HepG2 (cell line): ENCODE measurements around the gene MFAP3L. TPM values are rescaled to one million over a fixed set of nuclear protein-coding genes. Genes with fewer than 3 reads are reported as not detected.

Source experiments
- CC2D1A ChIP-seq: sonication (generic); formaldehyde crosslinking; IDR thresholded peaks from 2 replicates; pipeline ENCODE4 v1.8.1; 2023; ENCODE audit warnings: mild to moderate bottlenecking, missing genetic modification reagents
- CEBPB ChIP-seq: IDR thresholded peaks from 2 replicates; pipeline ENCODE4 v1.6.1; 2011; ENCODE audit warnings: low read depth, low read length, improper control_type of control experiment, borderline replicate concordance
- FUBP1 ChIP-seq: sonication (generic); formaldehyde crosslinking; IDR thresholded peaks from 2 replicates; pipeline ENCODE4 v1.5.1; 2020; ENCODE audit warnings: missing genetic modification reagents, mild to moderate bottlenecking, borderline replicate concordance
- GZF1 ChIP-seq: sonication (generic); formaldehyde crosslinking; IDR thresholded peaks from 2 replicates; pipeline ENCODE4 v1.5.1; 2020; ENCODE audit warnings: mild to moderate bottlenecking, missing genetic modification reagents
- HNF4A ChIP-seq: sonication (generic); formaldehyde crosslinking; IDR thresholded peaks from 2 replicates; pipeline ENCODE4 v1.4.0; 2020; ENCODE audit warnings: missing genetic modification reagents
- KLF6 ChIP-seq: IDR thresholded peaks from 2 replicates; pipeline ENCODE4 v1.8.0; 2016; ENCODE audit warnings: missing biosample characterization, missing genetic modification reagents
- MATR3 ChIP-seq: sonication (generic); formaldehyde crosslinking; IDR thresholded peaks from 2 replicates; pipeline ENCODE4 v1.4.0; 2020; ENCODE audit warnings: missing genetic modification reagents
- NAIF1 ChIP-seq: sonication (generic); formaldehyde crosslinking; IDR thresholded peaks from 2 replicates; pipeline ENCODE4 v1.5.0; 2020; ENCODE audit warnings: mild to moderate bottlenecking, missing genetic modification reagents, borderline replicate concordance
- NBN ChIP-seq: fragments of 450-650 bp; conservative IDR thresholded peaks from 2 replicates; pipeline ENCODE4 v1.6.1; 2017
- NCOA1 ChIP-seq: sonication (generic); formaldehyde crosslinking; IDR thresholded peaks from 2 replicates; pipeline ENCODE4 v1.9.0; 2021; ENCODE audit warnings: missing genetic modification reagents
- NKX3-1 ChIP-seq: sonication (generic); formaldehyde crosslinking; IDR thresholded peaks from 2 replicates; pipeline ENCODE4 v1.5.0; 2020; ENCODE audit warnings: missing genetic modification reagents
- NR2C2 ChIP-seq: sonication (generic); formaldehyde crosslinking; IDR thresholded peaks from 2 replicates; pipeline ENCODE4 v1.4.0; 2020; ENCODE audit warnings: missing genetic modification reagents, mild to moderate bottlenecking, moderate library complexity, borderline replicate concordance
- RNF2 ChIP-seq: fragments of 450-650 bp; conservative IDR thresholded peaks from 2 replicates; pipeline ENCODE4 v1.6.1; 2016; ENCODE audit warnings: low read depth
- SALL2 ChIP-seq: sonication (generic); formaldehyde crosslinking; IDR thresholded peaks from 2 replicates; pipeline ENCODE4 v1.8.1; 2023; ENCODE audit warnings: mild to moderate bottlenecking, missing genetic modification reagents, inconsistent platforms
- YY1 ChIP-seq: IDR thresholded peaks from 2 replicates; pipeline ENCODE4 v1.6.1; 2011; ENCODE audit warnings: low read length, low read depth, moderate library complexity, mild to moderate bottlenecking; ENCODE audit not compliant: insufficient read depth, insufficient replicate concordance
- ZNF124 ChIP-seq: sonication (generic); formaldehyde crosslinking; IDR thresholded peaks from 2 replicates; pipeline ENCODE4 v1.4.0; 2020; ENCODE audit warnings: missing genetic modification reagents
- ZNF251 ChIP-seq: sonication (generic); formaldehyde crosslinking; IDR thresholded peaks from 2 replicates; pipeline ENCODE4 v1.9.0; 2021; ENCODE audit warnings: mild to moderate bottlenecking, missing genetic modification reagents
- ZNF432 ChIP-seq: sonication (generic); formaldehyde crosslinking; IDR thresholded peaks from 2 replicates; pipeline ENCODE4 v1.5.0; 2020; ENCODE audit warnings: missing genetic modification reagents, mild to moderate bottlenecking, borderline replicate concordance
- ZNF484 ChIP-seq: sonication (generic); formaldehyde crosslinking; IDR thresholded peaks from 2 replicates; pipeline ENCODE4 v1.5.1; 2020; ENCODE audit warnings: mild to moderate bottlenecking, low read depth, missing genetic modification reagents, borderline replicate concordance
- polyA plus RNA-seq, 8 experiments: library from polyadenylated mRNA; depleted of rRNA in 3 of 8; stranded (reverse) in 7 of 8; unstranded in 1 of 8; fragments of >200 nt; fragmentation: Illumina TruSeq in 4 of 8; extraction: Trizol in 4 of 8; gene quantifications; 2 replicates each; pipeline versions ENCODE4 v1.2.1 to v1.2.3, GENCODE V29; 2011 to 2016; ENCODE audit warnings: low read depth in 4 of 8, missing spikeins in 1 of 8, mixed read lengths in 1 of 8; ENCODE audit not compliant: insufficient read depth in 1 of 8
- total RNA-seq, 5 experiments: library from RNA; depleted of rRNA; stranded (reverse); fragments of >200 nt; fragmentation: Illumina TruSeq; extraction: Trizol; gene quantifications; 2 replicates each; pipeline ENCODE4 v1.2.3, GENCODE V29; 2016; ENCODE audit warnings: low read depth in 1 of 5
- TF ChIP-seq, protein P1 (sequence below): sonication (generic); formaldehyde crosslinking; IDR thresholded peaks from 2 replicates; pipeline ENCODE4 v1.4.0; 2020; ENCODE audit warnings: missing genetic modification reagents
- TF ChIP-seq, protein P2 (sequence below): sonication (generic); formaldehyde crosslinking; IDR thresholded peaks from 2 replicates; pipeline ENCODE4 v1.8.1; 2023; ENCODE audit warnings: missing genetic modification reagents, inconsistent platforms, borderline replicate concordance
- TF ChIP-seq, protein P3 (sequence below): sonication (generic); formaldehyde crosslinking; IDR thresholded peaks from 2 replicates; pipeline ENCODE4 v1.5.0; 2020; ENCODE audit warnings: missing genetic modification reagents
- TF ChIP-seq, protein P4 (sequence below): sonication (generic); formaldehyde crosslinking; IDR thresholded peaks from 2 replicates; pipeline ENCODE4 v1.4.0; 2020; ENCODE audit warnings: mild to moderate bottlenecking, missing genetic modification reagents
- TF ChIP-seq, protein P5 (sequence below): sonication (generic); formaldehyde crosslinking; IDR thresholded peaks from 2 replicates; pipeline ENCODE4 v1.9.0; 2021; ENCODE audit warnings: missing genetic modification reagents, borderline replicate concordance

MFAP3L gene
- total and polyA plus RNA-seq, 2 of the 13 experiments (the other 11 are each of a cell fraction or from before 2014, with no cell fraction given) = 1.5 to 3.6 TPM

- TF ChIP-seq NCOA1 (CRISPR knock-in tag) (no peak), NAIF1 (CRISPR knock-in tag) (peak; percentile 55; the same call in 1 of the 2 replicates), FUBP1 (CRISPR knock-in tag) (no peak), CEBPB (no peak), NR2C2 (CRISPR knock-in tag) (peak; percentile 68), YY1 (peak; percentile 65), NBN (no peak), KLF6 (CRISPR knock-in tag) (peak; percentile 83), NKX3-1 (peak; percentile 84; the same call in 1 of the 2 replicates), HNF4A (no peak), MATR3 (CRISPR knock-in tag) (no peak), ZNF484 (peak; percentile 88; the same call in 1 of the 2 replicates), RNF2 (peak; percentile 95), GZF1 (CRISPR knock-in tag) (no peak), ZNF432 (CRISPR knock-in tag) (no peak), SALL2 (CRISPR knock-in tag) (no peak), ZNF124 (no peak), CC2D1A (CRISPR knock-in tag) (0 out of 2 replicates have a peak, but pooled peaks have one; percentile 51), ZNF251 (CRISPR knock-in tag) (0 out of 2 replicates have a peak, but pooled peaks have one; percentile 86)
- TF ChIP-seq, protein P1, sequence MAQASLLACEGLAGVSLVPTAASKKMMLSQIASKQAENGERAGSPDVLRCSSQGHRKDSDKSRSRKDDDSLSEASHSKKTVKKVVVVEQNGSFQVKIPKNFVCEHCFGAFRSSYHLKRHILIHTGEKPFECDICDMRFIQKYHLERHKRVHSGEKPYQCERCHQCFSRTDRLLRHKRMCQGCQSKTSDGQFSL = no peak
- TF ChIP-seq, protein P2, sequence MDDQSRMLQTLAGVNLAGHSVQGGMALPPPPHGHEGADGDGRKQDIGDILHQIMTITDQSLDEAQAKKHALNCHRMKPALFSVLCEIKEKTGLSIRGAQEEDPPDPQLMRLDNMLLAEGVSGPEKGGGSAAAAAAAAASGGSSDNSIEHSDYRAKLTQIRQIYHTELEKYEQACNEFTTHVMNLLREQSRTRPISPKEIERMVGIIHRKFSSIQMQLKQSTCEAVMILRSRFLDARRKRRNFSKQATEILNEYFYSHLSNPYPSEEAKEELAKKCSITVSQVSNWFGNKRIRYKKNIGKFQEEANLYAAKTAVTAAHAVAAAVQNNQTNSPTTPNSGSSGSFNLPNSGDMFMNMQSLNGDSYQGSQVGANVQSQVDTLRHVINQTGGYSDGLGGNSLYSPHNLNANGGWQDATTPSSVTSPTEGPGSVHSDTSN (CRISPR knock-in tag) = no peak
- TF ChIP-seq, protein P3, sequence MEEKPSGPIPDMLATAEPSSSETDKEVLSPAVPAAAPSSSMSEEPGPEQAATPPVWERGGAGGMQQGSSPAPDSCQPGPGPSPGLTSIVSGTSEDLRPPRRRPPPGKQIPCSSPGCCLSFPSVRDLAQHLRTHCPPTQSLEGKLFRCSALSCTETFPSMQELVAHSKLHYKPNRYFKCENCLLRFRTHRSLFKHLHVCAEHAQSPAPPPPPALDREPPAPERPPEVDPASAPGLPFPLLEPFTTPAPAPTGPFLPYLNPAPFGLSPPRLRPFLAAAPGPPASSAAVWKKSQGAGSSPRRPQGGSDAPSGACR (CRISPR knock-in tag) = no peak
- TF ChIP-seq, protein P4, sequence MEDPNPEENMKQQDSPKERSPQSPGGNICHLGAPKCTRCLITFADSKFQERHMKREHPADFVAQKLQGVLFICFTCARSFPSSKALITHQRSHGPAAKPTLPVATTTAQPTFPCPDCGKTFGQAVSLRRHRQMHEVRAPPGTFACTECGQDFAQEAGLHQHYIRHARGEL (CRISPR knock-in tag) = 0 out of 2 replicates have a peak, but pooled peaks have one; percentile 65
- TF ChIP-seq, protein P5, sequence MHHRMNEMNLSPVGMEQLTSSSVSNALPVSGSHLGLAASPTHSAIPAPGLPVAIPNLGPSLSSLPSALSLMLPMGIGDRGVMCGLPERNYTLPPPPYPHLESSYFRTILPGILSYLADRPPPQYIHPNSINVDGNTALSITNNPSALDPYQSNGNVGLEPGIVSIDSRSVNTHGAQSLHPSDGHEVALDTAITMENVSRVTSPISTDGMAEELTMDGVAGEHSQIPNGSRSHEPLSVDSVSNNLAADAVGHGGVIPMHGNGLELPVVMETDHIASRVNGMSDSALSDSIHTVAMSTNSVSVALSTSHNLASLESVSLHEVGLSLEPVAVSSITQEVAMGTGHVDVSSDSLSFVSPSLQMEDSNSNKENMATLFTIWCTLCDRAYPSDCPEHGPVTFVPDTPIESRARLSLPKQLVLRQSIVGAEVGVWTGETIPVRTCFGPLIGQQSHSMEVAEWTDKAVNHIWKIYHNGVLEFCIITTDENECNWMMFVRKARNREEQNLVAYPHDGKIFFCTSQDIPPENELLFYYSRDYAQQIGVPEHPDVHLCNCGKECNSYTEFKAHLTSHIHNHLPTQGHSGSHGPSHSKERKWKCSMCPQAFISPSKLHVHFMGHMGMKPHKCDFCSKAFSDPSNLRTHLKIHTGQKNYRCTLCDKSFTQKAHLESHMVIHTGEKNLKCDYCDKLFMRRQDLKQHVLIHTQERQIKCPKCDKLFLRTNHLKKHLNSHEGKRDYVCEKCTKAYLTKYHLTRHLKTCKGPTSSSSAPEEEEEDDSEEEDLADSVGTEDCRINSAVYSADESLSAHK = 0 out of 2 replicates have a peak, but pooled peaks have one; percentile 45
Observed at GRCh38 chr4:170027181-170027829, 1.1 kb upstream of the MFAP3L start (continued).
